T-helper 2 cell treated with Interferon-gamma antibody and Interleukin-4, amounts not matched to agents 100 ng/mL and 5 ng/mL, for 36 hours (primary cell): ENCODE measurements around the gene ACP4. TPM values are rescaled to one million over a fixed set of nuclear protein-coding genes. Genes with fewer than 3 reads are reported as not detected.

Experiments used
- intact Hi-C: fragments of 100-400 bp; cut with micrococcal nuclease; formaldehyde crosslinking; loops from one replicate; pipeline ENCODE4 v1.15.1; 2023
- total RNA-seq: library from RNA; stranded (reverse); gene quantifications from 2 replicates; pipeline ENCODE4 v1.2.3, GENCODE V29; 2022

ACP4 gene
- total RNA-seq, 1 donor from 2014 or later: not detected

DNA sequence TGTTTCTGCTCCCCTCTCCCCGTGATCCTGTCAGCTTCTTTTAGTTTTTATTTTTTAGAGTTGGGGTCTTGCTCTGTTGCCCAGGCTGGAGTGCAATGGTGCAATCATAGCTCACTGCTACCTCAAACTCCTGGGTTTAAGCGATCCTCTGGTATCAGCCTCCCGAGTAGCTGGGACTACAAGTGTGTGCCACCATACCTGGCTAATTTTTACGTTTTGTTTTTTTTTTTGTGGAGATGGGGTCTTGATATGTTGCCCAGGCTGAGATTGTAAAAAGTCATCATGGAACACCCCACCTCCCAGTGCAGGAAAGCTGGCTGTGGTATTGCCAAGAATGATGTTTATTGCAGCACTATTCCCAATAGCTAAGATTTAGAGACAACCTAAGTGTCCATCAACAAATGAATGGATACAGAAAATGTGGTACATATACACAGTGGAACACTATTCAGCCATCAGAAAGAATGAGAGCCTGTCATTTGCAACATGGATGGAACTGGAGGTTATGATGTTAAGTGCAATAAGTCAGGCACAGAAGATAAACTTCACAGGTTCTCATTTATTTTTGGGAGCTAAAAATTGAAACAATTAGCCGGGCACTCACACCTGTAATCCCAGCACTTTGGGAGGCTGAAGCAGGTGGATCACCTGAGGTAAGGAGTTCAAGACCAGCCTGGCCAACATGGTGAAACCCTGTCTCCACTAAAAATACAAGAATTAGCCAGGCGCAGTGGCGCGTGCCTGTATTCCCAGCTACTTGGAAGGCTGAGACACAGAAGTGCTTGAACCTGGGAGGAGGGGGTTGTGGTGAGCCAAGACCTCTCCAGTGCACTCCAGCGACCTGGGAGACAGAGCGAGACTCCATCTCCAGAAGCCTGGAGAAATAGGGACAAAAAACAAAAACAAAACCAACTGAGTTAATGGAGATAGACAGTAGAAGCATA is 49.8 kb downstream of the ACP4 start:
- intact Hi-C loops: no loop called here

DNA sequence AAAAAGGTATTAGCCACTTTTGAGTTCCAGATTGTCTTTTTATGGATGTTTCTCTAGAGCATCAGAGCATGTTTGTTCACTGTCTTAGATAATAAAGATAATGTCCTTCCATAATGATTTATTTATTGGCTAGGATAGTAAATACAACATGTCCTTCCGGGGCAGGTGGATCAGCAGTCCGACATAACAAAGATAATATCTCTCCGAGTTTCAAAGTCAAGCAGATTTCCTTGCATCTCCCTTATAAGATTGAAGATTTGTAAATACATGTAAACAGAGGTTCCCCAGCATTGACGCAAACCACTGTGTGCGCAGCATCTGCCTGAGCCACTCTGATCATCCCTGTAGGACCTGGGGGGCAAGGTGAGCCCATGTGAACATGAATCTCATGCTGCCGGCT is 51.9 kb downstream of the ACP4 start:
- intact Hi-C loops: no loop called here

DNA sequence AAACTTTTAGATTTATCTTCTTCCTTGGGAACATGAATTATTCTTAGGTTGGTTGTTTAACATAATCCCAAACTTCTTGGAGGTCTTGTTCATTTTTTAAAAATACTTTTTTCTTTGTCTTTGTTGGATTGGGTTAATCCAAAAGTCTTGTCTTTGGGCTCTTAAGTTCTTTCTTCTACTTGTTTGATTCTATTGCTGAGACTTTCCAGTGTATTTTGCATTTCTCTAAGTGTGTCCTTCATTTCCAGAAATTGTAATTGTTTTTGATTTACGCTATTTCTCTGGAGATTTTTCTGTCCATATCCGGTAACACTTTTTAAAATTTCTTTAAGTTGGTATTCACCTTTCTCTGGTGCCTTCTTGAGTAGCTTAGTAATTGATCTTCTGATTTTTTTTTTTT is 53.0 kb downstream of the ACP4 start:
- intact Hi-C loops: no loop called here

DNA sequence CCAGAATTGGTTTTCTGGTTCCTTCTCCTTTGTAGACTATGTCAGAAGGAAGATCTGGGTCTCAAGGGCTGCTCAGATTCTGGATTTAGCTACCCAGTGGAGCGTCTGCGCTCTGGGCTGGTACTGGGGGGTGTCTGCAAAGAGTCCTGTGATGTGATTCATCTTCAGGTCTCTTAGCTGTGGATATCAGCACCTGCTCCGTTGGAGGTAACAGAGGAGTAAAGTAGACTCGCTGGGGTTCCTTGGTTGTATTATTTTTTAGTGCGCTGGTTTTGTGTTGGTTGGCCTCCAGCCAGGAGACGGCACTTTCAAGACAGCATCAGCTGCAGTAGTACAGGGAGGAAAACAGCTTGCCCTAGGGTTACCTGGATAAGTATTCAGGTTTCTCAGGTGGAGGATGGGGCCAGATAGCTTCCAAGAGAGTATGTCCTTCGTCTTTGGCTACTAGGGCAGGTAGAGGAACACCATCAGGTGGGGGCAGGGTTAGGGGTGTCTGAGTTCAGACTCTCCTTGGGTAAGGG is 53.5 kb downstream of the ACP4 start:
- intact Hi-C loops: no loop called here

DNA sequence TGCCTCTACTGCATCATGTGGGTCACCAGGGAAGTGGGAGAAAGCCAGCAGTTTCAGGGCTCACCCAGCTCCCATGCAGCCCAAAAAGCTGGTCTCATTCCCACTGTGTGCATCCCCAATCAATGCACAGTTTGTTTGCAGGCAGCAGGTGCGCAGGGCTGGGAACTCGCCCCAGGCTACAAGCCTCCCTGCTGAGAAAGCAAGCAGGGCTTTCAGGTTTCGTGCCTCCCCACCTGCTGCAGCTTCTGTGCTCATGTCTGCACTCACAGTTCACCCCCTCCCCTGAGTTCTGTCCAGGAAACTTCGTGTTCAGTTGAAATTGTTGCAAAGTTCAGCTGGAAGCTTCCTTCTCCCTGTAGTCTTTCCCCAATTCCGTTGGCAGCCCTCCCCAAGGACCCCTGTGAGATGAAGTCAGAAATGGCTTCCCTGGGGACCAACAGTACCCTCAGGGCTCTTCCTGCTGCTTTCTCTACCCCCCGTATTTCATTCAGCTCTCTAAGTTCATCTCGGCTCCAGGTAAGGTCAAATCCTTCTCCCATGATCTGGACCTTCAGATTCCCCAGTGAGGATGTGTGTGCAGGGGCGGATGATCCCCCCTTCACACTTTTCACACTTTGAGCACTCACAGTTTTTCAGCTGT is 54.2 kb downstream of the ACP4 start:
- intact Hi-C loops: no loop called here

Other genes starting within 250 kb of the ACP4 start
- gene LRRC4B, start 222.0 kb upstream of the ACP4 start, total RNA-seq: not detected in 2 replicates
- gene SYT3, start 150.5 kb upstream of the ACP4 start, total RNA-seq: not detected in 2 replicates
- 0.59 TPM in 1 of 2 replicates, not detected in the other for gene C19orf81, start 141.0 kb upstream of the ACP4 start, total RNA-seq
- gene SHANK1, start 70.6 kb upstream of the ACP4 start, total RNA-seq: not detected in 2 replicates
- gene CLEC11A, start 67.1 kb upstream of the ACP4 start, total RNA-seq: 1.2 and 1.7 TPM in 2 replicates
- gene GPR32, start 20.0 kb upstream of the ACP4 start, total RNA-seq: not detected in 2 replicates
- 1.7 and 2.6 TPM in 2 replicates for gene KLK1, start 33.4 kb downstream of the ACP4 start, total RNA-seq
- not detected in 2 replicates for gene KLK15, start 43.2 kb downstream of the ACP4 start, total RNA-seq
- not detected in 2 replicates for gene KLK3, start 64.5 kb downstream of the ACP4 start, total RNA-seq
- gene KLK2, start 83.0 kb downstream of the ACP4 start, total RNA-seq: 0.16 and 0.27 TPM in 2 replicates
- not detected in 2 replicates for gene KLK4, start 121.0 kb downstream of the ACP4 start, total RNA-seq
- gene KLK5, start 162.6 kb downstream of the ACP4 start, total RNA-seq: not detected in 2 replicates
- gene KLK6, start 179.2 kb downstream of the ACP4 start, total RNA-seq: not detected in 2 replicates
- not detected in 2 replicates for gene KLK7, start 193.5 kb downstream of the ACP4 start, total RNA-seq
- not detected in 2 replicates for gene KLK8, start 211.2 kb downstream of the ACP4 start, total RNA-seq
- gene KLK10, start 229.3 kb downstream of the ACP4 start, total RNA-seq: not detected in 2 replicates
- gene KLK11, start 236.2 kb downstream of the ACP4 start, total RNA-seq: not detected in 2 replicates
- gene KLK12, start 244.6 kb downstream of the ACP4 start, total RNA-seq: not detected in 2 replicates